ENCODE measurements around the gene ELOB.

Gene ELOB

DNA sequence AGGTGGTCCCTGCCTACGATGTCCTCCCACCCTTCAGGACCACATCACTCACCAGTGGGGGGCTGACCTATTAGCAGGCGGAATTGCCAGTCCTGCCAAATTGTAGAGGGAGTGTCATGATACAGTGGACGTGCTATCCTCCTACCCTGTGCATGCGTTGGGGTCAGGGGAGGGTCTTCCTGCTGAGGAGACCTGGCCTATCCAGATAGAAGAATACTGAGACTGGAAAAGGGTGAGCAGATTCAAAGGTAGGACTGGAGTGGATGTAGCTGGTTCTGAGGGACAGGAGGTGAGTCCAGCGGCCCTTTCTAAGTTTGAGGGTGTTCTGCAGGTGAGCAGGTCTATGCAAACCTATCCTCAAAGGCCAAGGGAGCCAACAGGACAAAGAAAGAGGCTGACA lies 29.2 kb upstream of the ELOB start:
- H3K4me1 ChIP-seq (ENCODE audit: control insufficient read depth, low read depth, low read length) = no peaks in the 10 kb centered on the region
- no peaks in the 10 kb centered on the region for H3K36me3 ChIP-seq (ENCODE audit: control insufficient read depth, low read depth, low read length)
- H3K27ac ChIP-seq (ENCODE audit: low read length) = no peak overlapping the region
- H3K9ac ChIP-seq (ENCODE audit: low read length) = no peak overlapping the region
- H3K27me3 ChIP-seq (ENCODE audit: control insufficient read depth, insufficient read depth, low read length) = no peaks in the 10 kb centered on the region
- H3K4me3 ChIP-seq (ENCODE audit: low read length) = no peak overlapping the region
- peaks cover 3% of the 10 kb centered on the region for H3K9me3 ChIP-seq (ENCODE audit: control insufficient read depth, low read depth, low read length)

DNA sequence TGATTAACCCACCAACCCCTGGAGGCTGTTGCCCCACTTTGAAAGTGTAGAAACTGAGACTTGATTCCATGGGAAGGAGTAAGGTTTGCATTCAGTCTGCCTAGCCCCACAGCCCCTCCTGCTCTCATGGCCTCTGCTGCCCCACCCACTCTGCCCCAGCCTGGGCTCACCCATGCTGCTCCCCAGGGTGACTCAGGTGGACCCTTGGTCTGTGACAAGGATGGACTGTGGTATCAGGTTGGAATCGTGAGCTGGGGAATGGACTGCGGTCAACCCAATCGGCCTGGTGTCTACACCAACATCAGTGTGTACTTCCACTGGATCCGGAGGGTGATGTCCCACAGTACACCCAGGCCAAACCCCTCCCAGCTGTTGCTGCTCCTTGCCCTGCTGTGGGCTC lies 27.6 kb upstream of the ELOB start:
- H3K9ac ChIP-seq (ENCODE audit: low read length) = no peak overlapping the region

DNA sequence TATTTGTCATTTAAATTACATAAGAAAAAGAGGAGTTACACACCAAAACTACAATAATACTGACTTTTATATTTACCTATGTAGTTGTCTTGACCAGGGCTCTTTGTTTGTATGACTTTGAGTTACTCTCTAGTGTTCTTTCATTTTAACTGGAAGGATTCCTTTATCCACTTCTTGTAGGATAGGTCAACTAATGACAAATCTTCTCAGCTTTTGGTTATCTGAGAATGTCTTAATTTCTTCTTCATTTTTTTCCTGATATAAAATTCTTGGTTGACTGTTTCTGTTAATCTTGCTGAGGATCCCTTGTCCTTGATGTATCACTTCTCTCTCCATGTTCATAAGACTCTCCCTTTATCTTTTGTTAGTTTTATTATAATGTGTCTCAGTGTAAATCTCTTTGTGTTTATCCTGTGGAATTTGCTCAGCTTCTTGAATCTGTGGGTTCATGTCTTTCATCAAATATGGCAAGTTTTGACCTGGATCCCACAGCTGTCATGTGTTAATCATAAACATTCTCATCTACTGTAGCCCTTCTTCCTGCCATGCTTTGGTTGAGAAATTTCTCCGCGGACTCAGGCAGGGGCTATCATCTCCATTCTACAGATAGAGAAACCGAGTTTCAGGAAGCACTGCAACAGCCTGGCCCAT lies 26.6 kb upstream of the ELOB start:
- Histone ChIP-seq H3K4me1 (ENCODE audit: control insufficient read depth, low read depth, low read length) (no peaks in the 10 kb centered on the region), H3K27me3 (ENCODE audit: control insufficient read depth, insufficient read depth, low read length) (no peaks in the 10 kb centered on the region), H3K9me3 (ENCODE audit: control insufficient read depth, low read depth, low read length) (peaks cover 3% of the 10 kb centered on the region), H3K9ac (ENCODE audit: low read length) (no peak overlapping the region), H3K4me3 (ENCODE audit: low read length) (no peak overlapping the region), H3K27ac (ENCODE audit: low read length) (no peak overlapping the region), H3K36me3 (ENCODE audit: control insufficient read depth, low read depth, low read length) (no peaks in the 10 kb centered on the region)

More for the DNA sequence above, 27.6 kb upstream of the ELOB start:
- no peak overlapping the region for H3K27ac ChIP-seq (ENCODE audit: low read length)
- H3K4me1 ChIP-seq (ENCODE audit: control insufficient read depth, low read depth, low read length) = no peaks in the 10 kb centered on the region
- H3K4me3 ChIP-seq (ENCODE audit: low read length) = no peak overlapping the region
- H3K9me3 ChIP-seq (ENCODE audit: control insufficient read depth, low read depth, low read length) = peaks cover 3% of the 10 kb centered on the region
- no peaks in the 10 kb centered on the region for H3K36me3 ChIP-seq (ENCODE audit: control insufficient read depth, low read depth, low read length)
- no peaks in the 10 kb centered on the region for H3K27me3 ChIP-seq (ENCODE audit: control insufficient read depth, insufficient read depth, low read length)

DNA sequence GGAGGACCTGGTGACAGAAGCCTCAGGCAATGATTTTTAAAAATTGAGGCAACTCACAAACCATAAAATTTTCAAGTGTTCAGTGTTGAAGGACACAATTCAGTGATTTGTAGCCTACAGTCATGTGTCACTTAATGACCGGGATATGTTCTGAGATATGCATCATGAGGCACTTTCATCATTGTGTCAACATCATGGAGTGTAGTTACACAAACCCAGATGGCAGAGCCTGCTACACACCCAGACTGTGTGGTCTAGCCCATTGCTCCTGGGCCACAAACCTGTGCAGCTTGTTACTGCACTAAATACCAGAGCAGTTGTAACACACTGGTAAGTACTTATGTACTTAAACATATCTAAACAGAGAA lies 22.8 kb upstream of the ELOB start:
- no peaks in the 10 kb centered on the region for H3K36me3 ChIP-seq (ENCODE audit: control insufficient read depth, low read depth, low read length)
- peaks cover 3% of the 10 kb centered on the region for H3K9me3 ChIP-seq (ENCODE audit: control insufficient read depth, low read depth, low read length)
- H3K27ac ChIP-seq (ENCODE audit: low read length) = no peak overlapping the region
- H3K4me3 ChIP-seq (ENCODE audit: low read length) = no peak overlapping the region
- H3K9ac ChIP-seq (ENCODE audit: low read length) = no peak overlapping the region
- H3K27me3 ChIP-seq (ENCODE audit: control insufficient read depth, insufficient read depth, low read length) = no peaks in the 10 kb centered on the region
- H3K4me1 ChIP-seq (ENCODE audit: control insufficient read depth, low read depth, low read length) = no peaks in the 10 kb centered on the region

DNA sequence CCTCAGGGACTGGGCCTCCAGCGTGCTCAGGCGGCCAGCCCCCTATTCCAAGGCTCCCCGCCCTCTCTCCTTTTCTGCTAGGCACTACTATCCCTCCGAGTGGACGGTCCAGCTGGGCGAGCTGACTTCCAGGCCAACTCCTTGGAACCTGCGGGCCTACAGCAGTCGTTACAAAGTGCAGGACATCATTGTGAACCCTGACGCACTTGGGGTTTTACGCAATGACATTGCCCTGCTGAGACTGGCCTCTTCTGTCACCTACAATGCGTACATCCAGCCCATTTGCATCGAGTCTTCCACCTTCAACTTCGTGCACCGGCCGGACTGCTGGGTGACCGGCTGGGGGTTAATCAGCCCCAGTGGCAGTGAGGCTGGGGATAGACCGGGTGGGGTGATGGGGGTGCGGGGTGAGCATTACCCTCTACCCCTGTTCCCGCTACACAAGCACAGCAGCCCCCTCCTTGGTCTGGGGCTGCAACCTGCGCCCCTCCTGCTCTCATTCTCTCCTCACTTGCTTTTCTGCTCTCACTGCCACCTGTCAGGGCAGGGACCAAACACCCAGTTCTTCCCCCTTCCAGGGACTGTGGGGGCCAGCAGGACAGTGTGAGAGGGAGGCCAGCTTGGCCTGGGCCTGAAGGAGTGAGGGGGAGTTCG lies 22.3 kb upstream of the ELOB start:
- Histone ChIP-seq H3K4me3 (ENCODE audit: low read length) (no peak overlapping the region), H3K27ac (ENCODE audit: low read length) (no peak overlapping the region), H3K9ac (ENCODE audit: low read length) (no peak overlapping the region)

DNA sequence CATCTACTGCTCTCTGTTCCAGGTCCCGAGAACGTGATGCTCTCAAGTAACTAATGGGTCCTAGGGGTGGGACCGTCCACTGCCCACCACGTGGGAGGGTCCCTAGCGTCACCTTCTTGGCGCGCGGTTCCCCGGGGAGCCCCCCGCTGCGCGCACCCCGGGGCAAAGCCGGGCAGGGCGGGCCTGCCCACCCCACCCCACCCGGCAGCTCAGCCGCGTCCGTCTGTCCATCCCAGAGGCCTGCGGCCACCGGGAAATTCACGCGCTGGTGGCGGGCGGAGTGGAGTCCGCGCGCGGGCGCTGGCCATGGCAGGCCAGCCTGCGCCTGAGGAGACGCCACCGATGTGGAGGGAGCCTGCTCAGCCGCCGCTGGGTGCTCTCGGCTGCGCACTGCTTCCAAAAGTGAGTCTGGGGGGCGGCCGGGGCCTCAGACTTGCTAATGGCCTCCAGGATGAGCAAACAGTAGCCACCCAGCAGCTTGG lies 21.7 kb upstream of the ELOB start:
- Histone ChIP-seq H3K36me3 (ENCODE audit: control insufficient read depth, low read depth, low read length) (no peaks in the 10 kb centered on the region), H3K4me1 (ENCODE audit: control insufficient read depth, low read depth, low read length) (no peaks in the 10 kb centered on the region), H3K27ac (ENCODE audit: low read length) (no peak overlapping the region), H3K9ac (ENCODE audit: low read length) (no peak overlapping the region), H3K4me3 (ENCODE audit: low read length) (no peak overlapping the region), H3K27me3 (ENCODE audit: control insufficient read depth, insufficient read depth, low read length) (no peaks in the 10 kb centered on the region), H3K9me3 (ENCODE audit: control insufficient read depth, low read depth, low read length) (no peaks in the 10 kb centered on the region)

More for the DNA sequence above, 22.3 kb upstream of the ELOB start:
- H3K4me1 ChIP-seq (ENCODE audit: control insufficient read depth, low read depth, low read length) = no peaks in the 10 kb centered on the region
- no peaks in the 10 kb centered on the region for H3K36me3 ChIP-seq (ENCODE audit: control insufficient read depth, low read depth, low read length)
- H3K9me3 ChIP-seq (ENCODE audit: control insufficient read depth, low read depth, low read length) = peaks cover 2% of the 10 kb centered on the region
- H3K27me3 ChIP-seq (ENCODE audit: control insufficient read depth, insufficient read depth, low read length) = no peaks in the 10 kb centered on the region

DNA sequence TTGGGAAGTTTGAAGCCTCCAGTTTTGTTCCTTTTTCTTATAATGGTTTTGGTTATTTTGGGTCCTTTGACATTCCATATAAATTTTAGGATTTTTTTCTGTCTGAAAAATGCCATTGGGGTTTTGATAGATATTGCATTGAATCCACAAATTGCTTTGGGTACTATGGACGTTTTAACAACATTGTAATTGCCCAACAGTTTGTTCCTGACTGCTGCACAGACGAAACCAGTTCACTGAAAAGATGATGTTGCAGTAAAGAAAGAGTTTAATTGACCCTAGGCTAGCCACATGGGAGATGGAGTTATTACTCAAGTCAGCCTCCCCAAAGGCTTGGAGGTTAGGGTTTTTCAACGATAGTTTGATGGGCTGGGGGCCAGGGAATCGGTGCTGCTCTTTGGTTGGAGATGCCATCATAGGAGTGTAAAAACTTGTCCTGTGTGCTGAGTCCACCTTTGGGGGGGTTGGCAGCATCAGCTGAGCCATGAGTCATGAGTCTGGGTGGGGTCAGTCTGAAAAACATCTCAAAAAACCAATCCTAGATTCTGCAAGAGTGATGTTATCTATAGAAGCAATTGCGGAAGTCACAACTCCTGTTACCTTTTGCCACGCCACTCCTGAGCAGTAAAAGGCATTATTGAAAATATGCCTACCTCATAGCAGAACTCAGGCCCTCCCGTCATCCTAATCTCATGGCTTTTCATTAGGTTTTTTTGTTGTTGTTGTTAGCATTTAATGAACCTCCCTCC lies 18.5 kb upstream of the ELOB start:
- Histone ChIP-seq H3K4me1 (ENCODE audit: control insufficient read depth, low read depth, low read length) (no peaks in the 10 kb centered on the region), H3K9ac (ENCODE audit: low read length) (no peak overlapping the region), H3K4me3 (ENCODE audit: low read length) (no peak overlapping the region), H3K27ac (ENCODE audit: low read length) (no peak overlapping the region), H3K9me3 (ENCODE audit: control insufficient read depth, low read depth, low read length) (no peaks in the 10 kb centered on the region), H3K27me3 (ENCODE audit: control insufficient read depth, insufficient read depth, low read length) (no peaks in the 10 kb centered on the region), H3K36me3 (ENCODE audit: control insufficient read depth, low read depth, low read length) (no peaks in the 10 kb centered on the region)

DNA sequence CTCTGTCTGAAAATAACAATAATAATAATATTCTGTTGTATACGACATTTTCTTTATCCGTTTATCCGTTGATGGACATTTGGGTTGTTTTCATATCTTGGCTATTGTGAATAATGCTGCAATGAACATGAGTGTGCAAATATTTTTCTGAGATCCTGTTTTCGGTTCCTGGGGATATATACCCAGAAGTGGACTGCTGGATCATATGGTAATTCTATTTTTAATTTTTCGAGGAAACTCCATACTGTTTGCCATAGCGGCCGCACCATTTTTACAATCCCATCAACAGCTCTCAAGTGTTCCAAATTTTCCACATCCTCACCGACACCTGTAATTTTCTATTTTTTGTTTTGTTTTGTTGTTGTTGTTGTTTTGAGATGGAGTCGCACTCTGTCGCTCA lies 15.9 kb upstream of the ELOB start:
- H3K4me3 ChIP-seq (ENCODE audit: low read length) = no peak overlapping the region
- no peaks in the 10 kb centered on the region for H3K9me3 ChIP-seq (ENCODE audit: control insufficient read depth, low read depth, low read length)
- no peak overlapping the region for H3K27ac ChIP-seq (ENCODE audit: low read length)
- no peaks in the 10 kb centered on the region for H3K4me1 ChIP-seq (ENCODE audit: control insufficient read depth, low read depth, low read length)
- H3K9ac ChIP-seq (ENCODE audit: low read length) = no peak overlapping the region
- no peaks in the 10 kb centered on the region for H3K27me3 ChIP-seq (ENCODE audit: control insufficient read depth, insufficient read depth, low read length)
- no peaks in the 10 kb centered on the region for H3K36me3 ChIP-seq (ENCODE audit: control insufficient read depth, low read depth, low read length)

DNA sequence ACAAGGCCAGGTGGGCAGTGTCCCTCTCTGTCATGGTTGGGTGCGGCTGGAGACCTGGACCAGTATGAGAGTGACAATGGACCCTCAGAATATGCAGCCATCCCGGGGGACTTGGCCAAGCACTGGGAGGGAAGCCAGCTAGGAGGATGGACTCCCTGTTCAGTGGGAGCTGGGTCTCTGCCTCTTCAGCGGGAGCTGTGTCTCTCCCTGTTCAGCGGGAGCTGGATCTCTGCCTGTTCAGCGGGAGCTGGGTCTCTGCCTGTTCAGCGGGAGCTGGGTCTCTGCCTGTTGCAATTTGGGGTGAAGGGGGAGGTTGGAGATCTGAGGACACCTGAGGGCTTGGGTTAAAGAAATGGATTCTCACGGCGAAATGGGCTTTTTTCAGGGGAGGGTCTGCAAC lies 14.1 kb upstream of the ELOB start:
- no peak overlapping the region for H3K4me3 ChIP-seq (ENCODE audit: low read length)
- no peaks in the 10 kb centered on the region for H3K4me1 ChIP-seq (ENCODE audit: control insufficient read depth, low read depth, low read length)
- H3K36me3 ChIP-seq (ENCODE audit: control insufficient read depth, low read depth, low read length) = no peaks in the 10 kb centered on the region
- no peaks in the 10 kb centered on the region for H3K9me3 ChIP-seq (ENCODE audit: control insufficient read depth, low read depth, low read length)
- H3K27me3 ChIP-seq (ENCODE audit: control insufficient read depth, insufficient read depth, low read length) = no peaks in the 10 kb centered on the region
- no peak overlapping the region for H3K27ac ChIP-seq (ENCODE audit: low read length)
- no peak overlapping the region for H3K9ac ChIP-seq (ENCODE audit: low read length)

DNA sequence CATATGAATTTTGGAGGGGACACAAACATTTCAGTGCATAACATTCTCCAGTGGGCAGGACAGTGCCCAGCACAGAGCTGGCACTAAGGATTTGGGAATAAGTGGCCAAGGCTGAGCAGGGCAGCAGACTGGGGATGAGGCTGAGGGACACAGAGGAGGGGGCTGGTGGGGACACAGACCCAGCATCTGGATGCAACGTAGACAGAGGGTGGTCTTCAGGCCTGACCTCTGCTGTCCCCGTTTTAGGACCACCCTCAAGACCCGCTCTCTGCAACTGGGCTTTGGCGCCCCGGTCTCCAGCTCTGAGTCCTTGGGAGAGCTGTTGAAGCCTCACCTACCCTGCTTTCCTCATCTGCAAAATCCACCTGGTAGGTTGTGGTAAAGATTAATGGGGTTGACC lies 13.6 kb upstream of the ELOB start:
- Histone ChIP-seq H3K9ac (ENCODE audit: low read length) (no peak overlapping the region), H3K4me3 (ENCODE audit: low read length) (no peak overlapping the region), H3K27ac (ENCODE audit: low read length) (no peak overlapping the region), H3K36me3 (ENCODE audit: control insufficient read depth, low read depth, low read length) (no peaks in the 10 kb centered on the region), H3K4me1 (ENCODE audit: control insufficient read depth, low read depth, low read length) (no peaks in the 10 kb centered on the region), H3K27me3 (ENCODE audit: control insufficient read depth, insufficient read depth, low read length) (no peaks in the 10 kb centered on the region), H3K9me3 (ENCODE audit: control insufficient read depth, low read depth, low read length) (no peaks in the 10 kb centered on the region)

DNA sequence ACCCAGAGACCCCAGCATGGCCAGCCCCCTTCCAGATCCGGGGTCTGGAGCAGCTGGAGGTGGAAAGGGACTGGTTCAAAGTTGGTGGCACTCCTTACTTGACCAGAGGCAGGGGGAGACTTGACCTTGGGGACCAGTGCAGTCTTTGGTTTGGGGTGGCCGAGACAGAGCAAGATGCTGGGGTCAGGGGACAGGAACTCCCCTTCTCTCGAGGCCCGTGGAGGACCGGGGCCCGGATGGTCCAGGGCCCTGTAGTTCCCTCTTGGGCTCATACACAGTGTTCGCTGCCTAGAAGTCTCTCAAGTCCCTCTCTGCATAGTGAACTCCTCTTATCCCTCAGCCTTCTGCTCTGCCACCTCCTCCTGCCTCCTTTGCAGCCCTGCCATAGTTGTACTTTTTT lies 10.9 kb upstream of the ELOB start:
- H3K9ac ChIP-seq (ENCODE audit: low read length) = no peak overlapping the region
- no peak overlapping the region for H3K4me3 ChIP-seq (ENCODE audit: low read length)

More for the DNA sequence above, 10.9 kb upstream of the ELOB start:
- no peaks in the 10 kb centered on the region for H3K27me3 ChIP-seq (ENCODE audit: control insufficient read depth, insufficient read depth, low read length)
- no peak overlapping the region for H3K27ac ChIP-seq (ENCODE audit: low read length)
- no peaks in the 10 kb centered on the region for H3K36me3 ChIP-seq (ENCODE audit: control insufficient read depth, low read depth, low read length)
- no peaks in the 10 kb centered on the region for H3K9me3 ChIP-seq (ENCODE audit: control insufficient read depth, low read depth, low read length)
- H3K4me1 ChIP-seq (ENCODE audit: control insufficient read depth, low read depth, low read length) = no peaks in the 10 kb centered on the region

All from iPS-18a (cell line).